NCI-H510A treated with DMSO at 0.1 percent for 48 hours (cell line): ENCODE results near the gene PAX7.

Source experiments
- DNase-seq: peaks from one replicate; lab custom pipeline; 2025; lab: John Stamatoyannopoulos, UW

Gene PAX7

DNA sequence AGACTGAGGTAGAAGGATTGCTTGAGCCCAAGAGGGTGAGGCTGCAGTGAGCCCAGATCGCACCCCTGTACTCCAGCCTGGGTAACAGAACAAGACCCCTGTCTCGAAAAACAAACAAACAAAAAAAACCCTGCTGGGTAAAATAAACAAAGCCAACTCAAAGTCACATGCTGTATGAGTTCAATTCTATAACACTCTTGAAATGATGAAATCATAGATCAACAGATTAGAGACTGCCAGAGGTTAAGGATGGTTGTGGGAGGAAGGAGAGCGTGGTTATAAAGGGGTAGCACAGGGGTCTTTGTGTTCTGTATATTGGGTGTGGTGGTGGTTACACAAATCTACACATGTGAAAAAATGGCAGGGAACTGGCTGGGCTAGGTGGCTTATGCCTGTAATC lies 166.3 kb downstream of the PAX7 start:
- no peak for DNase-seq
